ENCODE results near the gene CFAP77.
A peak's percentile ranks its signal among the peaks of the same experiment; 100 is the strongest.

CFAP77 gene

DNA sequence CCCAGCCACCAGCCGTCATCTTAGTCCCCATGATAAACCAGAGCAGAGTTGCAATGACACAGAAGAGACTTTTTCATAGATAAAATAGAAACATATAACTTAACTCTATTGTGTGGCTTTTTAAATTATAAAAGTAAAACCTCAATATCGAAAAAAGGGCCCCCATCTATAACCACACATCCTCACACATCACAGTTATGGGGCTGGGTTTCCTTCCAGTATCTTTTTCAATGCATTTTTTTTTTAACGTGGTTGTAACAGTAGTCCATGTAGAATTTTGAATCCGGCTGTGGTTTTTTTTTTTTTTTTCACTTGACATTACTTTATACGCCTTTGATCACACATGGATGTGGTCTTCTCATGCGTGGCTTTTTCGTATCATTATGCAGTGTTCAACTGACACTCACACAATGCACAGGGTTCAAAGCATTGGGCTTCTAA, 77.4 kb downstream of the CFAP77 start:
- no peak for DNase-seq (ENCODE audit: low spot score)
- FAIRE-seq, result no peak

DNA sequence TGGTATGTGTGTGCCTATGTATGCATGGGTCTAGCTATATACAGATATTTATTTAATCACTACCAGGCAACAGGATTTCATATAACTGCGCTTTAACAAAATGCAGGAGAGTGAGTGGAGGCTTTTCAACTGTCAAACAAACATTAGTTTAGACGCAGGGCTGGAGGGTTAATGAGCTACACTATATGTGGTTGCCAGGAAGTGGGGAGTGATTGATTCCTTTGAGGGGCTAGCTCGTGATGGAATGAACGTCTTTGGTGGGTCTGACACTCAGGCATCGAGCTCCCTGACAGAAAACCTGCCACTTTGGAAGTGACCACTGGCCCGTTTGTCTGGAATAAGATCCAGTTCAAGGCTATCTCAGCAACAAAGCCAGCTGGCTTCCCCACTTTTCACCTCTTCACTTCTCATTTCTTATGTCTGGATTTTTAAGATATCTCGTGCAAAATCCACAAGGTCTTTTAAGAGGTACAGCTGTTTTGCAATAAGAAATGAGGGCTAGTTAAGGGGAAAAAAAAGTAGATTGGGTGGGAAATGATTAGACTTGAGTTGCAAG, 78.0 kb downstream of the CFAP77 start:
- FAIRE-seq (no peak), DNase-seq (ENCODE audit: low spot score) (no peak)

DNA sequence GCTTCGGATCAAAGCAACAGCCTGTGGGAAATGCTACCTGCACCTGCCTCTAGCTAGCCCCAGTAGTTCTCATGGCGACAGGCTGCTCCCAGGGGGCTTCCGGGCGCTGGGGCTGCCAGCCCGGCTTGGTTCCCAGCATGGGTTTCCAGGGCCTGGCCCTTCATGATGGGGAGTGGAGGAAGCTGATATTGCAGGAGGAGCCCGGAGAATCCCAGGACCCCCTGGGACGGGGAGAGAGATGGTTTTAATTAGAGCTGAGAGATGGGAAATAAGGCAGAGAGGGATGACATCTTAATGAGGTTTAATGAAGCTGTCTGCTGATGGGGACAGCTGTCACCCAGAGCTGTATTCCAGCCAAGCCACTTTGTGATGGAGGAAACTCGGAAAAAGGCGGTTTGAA, 78.6 kb downstream of the CFAP77 start:
- FAIRE-seq (no peak), DNase-seq (ENCODE audit: low spot score) (no peak)

DNA sequence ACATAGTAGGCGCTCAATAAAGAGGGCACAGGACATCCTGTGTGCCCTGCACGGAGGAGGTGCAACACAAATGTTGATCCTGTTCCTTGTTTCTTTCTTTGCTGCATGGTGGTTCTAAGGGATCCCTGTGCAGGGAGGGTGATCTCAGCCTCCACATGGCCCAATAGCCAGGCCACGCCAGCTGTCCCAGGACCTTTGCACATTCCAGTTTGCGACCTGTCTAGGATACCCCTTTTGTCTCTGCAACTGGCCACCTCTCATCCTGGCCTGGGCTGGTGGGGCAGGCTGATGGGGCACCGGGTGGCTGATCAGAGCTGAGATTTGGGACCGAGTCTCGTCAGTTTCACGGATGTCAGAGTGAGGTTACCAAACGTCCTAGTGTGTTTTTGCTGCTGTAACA, 79.5 kb downstream of the CFAP77 start:
- no peak for DNase-seq (ENCODE audit: low spot score)
- FAIRE-seq, result no peak

GRCh38 chr9:132494857-132495256, 84.8 kb downstream of the CFAP77 start:
- DNase-seq (ENCODE audit: low spot score) (no peak), FAIRE-seq (no peak)

DNA sequence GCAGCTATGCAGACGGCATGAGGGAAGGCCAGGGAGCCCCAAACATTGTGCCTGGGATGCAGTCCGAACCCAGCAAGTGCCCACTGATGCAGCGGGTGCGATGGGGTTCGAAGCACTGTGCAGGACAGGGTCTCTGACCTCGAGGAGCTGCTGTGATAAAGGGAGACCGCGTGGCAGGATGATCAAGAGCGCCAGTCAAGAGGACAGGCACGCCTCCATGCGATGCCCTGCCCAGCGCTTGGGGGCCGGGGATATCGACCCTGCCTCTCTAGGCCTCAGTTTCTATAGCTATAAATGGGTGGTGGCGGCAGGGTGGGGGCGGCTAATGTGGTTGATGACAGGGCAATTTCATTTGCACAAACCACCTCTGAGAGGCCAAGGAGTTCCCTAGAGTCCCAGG, 87.7 kb downstream of the CFAP77 start:
- FAIRE-seq, result no peak
- DNase-seq (ENCODE audit: low spot score), result no peak

- peak; percentile 43 for DNase-seq (ENCODE audit: low spot score)
- FAIRE-seq, result no peak
Observed at GRCh38 chr9:132498531-132499210, 88.7 kb downstream of the CFAP77 start.

DNA sequence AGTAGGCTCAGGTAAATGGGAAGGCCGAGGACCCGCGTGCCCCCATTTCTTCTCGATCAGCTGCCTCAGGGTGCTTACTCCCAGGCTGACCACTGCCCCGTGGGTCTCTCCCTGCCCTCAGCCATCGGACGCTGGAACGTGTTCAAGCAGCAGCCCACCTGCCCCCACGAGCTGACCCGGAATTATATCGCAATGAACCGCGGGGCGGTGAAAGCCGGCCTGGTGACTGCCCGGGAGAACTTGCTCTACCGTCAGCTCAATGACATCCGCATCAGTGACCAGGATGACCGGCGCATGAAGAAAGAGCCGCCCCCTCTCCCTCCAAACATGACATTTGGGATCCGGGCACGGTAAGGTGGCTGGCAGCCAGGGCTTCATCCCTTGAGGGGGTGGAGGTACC, 89.2 kb downstream of the CFAP77 start:
- no peak for FAIRE-seq

DNA sequence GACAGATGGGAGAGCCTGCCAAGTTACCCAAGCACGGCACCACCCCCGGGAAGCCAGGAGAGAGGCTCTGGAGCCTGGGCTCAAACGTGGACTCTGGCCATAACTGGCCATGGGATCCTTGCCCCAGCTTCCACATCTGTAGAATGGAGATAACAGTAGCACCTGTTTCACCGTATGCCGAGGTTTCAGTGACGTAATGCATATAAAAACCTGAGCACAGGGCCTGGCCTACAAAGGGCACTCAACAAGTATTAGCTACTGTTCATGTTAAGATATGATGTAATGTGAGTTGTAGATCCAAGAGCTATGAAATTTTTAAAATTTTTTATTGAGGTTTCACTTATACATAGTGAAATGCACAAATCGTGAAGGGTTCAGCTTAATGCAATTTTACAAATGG, 90.2 kb downstream of the CFAP77 start:
- FAIRE-seq, result no peak

More for the DNA sequence above, 89.2 kb downstream of the CFAP77 start:
- DNase-seq (ENCODE audit: low spot score), result no peak

GRCh38 chr9:132502480-132502879, 92.5 kb downstream of the CFAP77 start:
- FAIRE-seq (no peak), DNase-seq (ENCODE audit: low spot score) (no peak)

More for the DNA sequence above, 90.2 kb downstream of the CFAP77 start:
- no peak for DNase-seq (ENCODE audit: low spot score)

- FAIRE-seq, result no peak
Observed at GRCh38 chr9:132503116-132503515, 93.1 kb downstream of the CFAP77 start.

GRCh38 chr9:132504488-132504887, 94.5 kb downstream of the CFAP77 start:
- DNase-seq (ENCODE audit: low spot score) (no peak), FAIRE-seq (no peak)

More at GRCh38 chr9:132503116-132503515, 93.1 kb downstream of the CFAP77 start:
- no peak for DNase-seq (ENCODE audit: low spot score)

DNA sequence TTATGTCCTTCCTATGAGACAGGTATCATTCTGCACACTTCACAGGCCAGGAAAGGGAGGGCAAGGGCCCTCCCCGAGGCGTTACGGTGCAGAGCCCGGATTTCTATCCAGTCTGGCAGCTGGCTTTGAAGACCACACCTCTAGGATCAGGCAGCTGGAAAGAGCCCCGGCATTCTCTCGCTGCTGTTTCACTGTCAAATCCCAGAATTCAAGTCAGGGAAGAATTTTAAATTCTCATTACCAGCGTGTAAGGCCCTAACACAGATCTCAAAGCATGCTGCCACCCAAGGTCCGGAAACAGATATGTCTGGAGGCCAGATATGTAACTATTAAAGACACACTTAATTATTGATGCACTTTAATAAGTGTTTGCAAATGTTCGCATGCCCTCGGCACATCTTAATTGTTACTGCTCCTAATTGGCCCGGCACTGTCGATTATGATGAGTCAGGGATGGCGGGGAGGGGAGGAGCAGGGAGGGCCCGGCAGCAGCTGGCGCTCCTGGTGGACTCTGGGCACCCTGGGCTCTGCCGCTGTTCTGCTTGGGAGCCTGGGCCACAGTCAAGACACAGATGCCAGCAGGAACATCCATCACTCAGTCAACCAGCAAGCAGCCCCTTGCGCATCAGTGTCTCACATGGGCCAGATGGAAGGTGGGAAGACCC, 96.1 kb downstream of the CFAP77 start:
- DNase-seq (ENCODE audit: low spot score), result no peak
- no peak for FAIRE-seq

DNA sequence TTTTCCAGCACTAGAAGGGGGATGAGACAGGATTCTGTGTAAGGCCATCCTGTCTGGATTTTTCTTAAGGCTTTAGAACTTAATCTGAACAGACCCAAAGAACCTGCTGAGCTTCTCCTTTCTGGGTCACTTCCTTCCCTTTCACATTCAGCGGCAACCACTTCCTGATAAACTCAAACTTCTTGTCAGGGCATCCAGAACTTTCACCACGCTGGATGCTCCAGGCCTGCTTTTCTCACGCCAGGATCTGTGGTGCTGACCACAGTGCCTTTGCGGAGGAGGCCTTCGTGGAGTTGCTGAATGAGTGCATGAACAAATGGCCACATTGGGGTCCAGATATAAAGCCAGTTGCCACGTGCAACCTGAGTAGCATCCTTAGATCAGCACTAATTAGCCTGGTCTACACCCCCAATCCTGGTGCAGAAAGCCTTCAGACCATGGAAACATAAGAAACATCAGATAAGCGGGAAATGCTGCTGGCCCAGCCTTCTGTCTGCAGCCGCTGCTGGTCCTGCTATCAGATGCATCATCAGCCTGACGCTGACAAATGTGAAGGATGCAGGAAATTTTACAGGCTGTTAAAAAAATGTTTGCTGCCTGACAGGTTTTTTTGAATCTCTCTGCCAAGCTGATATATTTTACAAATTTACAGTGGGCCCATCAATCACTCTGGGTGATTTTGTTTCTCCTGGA, 97.1 kb downstream of the CFAP77 start:
- no peak for FAIRE-seq
- DNase-seq (ENCODE audit: low spot score), result no peak

DNA sequence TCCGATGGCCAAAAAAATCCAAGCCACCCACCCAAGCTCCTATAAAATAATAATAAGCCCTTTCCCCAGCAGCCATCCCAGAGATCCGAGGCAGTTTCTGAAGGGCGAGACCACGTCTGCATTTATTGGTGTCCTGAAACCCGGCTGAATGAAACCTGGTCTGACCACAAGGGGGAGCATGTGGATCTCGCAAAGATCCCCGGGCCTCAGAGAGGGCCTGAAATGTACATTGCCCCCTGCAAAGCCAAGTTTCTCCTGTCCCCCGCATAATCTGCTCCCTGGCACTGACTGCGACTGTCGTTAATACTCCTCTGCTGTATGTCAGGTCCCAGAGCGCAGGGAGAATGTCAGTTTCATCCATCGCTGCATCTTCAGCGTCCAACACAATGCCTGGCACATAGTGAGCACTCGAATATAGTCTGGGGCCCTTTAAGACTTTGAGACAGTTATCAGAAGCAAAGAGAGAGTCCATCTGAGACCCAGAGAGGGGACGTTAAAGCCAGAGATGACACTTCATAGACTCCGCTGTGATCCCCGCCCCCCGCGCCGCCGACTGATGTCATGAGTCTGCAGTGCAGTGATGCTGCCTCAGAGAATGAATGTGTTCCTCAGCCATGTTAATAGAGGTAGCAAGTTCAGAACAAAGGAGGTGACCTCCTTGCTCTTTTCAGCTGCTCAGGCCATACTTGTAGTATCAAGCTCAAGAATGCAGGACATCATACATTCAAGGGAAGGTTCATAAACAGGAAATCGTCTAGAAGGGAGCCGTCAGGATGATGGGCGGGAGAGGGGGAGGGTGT, 97.9 kb downstream of the CFAP77 start:
- FAIRE-seq, result no peak

DNA sequence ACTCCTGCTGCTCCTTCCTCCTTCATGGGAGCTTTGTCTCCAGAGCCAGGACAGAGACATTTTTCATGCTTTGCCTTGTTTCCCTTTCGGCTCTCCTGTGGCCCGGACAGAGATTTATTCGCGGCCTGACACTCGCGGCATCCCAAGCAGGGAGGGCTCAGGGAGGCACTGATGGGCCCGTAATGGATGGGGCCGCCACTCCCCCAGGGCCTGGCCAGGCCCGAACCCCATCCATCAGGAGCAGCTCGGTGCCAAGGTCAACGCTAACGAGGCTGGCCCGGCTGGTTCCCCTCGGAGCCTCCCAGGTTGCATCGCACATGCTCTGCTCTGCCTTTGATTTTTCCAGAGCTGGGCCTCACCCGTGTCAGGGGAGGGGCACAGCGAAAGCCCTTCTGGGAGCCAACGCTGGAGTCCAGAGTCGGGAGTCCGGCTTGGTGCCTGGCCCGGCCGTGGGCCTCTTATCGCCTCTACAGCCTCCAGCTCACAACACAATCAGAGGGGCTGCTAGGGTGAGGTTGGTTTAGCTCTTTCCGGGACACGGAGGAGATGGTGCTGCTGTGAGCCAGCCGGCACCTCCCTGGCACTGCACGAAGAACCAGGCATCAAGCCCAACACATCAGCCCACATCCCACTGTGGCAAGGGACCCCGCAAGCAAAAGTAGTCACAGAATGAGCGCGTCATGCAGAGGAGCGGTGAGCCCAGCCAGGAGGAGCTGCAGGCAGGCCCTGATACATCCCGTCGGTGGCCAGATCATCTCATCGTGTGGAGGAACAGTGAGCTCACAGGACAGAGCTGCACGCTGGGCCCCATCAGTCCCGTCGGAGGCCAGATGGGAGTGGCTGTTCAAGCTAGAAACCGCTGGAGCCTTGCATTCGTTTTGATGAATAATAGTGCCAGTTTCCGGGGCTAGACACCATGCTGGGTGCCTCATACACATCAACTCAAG, 100.2 kb downstream of the CFAP77 start:
- DNase-seq (ENCODE audit: low spot score) (no peak), FAIRE-seq (no peak)

More for the DNA sequence above, 97.9 kb downstream of the CFAP77 start:
- peak; percentile 83 for DNase-seq (ENCODE audit: low spot score)

DNA sequence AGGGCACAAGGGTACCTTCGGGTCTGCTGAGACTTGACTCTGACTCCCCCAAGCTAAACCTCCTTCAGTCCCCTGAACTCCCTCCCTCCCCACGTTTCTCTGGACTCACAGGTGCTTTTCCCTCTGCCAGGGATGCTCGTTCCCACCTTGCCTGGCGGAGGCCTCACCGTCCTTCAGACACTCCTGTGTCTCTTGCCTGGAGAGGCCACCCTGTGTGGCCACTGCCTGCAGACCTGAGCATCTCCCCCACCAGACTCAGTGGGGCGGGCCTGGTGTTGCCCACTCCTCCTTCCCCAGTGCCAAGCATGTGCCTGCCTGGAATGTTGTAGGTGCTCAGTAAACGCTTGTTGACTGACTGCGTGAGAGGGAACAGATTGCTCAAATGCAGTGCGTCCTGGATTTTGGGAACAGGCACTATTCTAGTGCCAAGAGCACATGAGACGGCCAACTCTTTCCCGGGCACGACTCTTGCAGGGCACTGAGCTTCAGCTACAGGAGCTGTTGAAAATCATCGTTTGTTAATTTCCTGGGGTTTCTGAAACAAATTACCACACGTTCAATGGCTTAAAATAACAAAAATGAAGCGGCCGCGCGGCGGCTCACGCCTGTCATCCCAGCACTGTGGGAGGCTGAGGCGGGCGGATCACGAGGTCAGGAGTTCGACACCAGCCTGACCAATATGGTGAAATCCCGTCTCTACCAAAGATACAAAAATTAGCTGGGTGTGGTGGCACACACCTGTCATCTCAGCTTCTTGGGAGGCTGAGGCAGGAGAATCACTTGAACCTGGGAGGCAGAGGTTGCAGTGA, 101.4 kb downstream of the CFAP77 start:
- no peak for DNase-seq (ENCODE audit: low spot score)
- FAIRE-seq, result no peak

- no peak for FAIRE-seq
Observed at GRCh38 chr9:132513416-132513815, 103.4 kb downstream of the CFAP77 start.

GRCh38 chr9:132514011-132514744, 104.2 kb downstream of the CFAP77 start:
- FAIRE-seq (no peak), DNase-seq (ENCODE audit: low spot score) (no peak)

More at GRCh38 chr9:132513416-132513815, 103.4 kb downstream of the CFAP77 start:
- no peak for DNase-seq (ENCODE audit: low spot score)

All from urothelium cell line (cell line).